Endothelial cell (in vitro differentiated cells): ENCODE measurements around the gene PRKG1. TPM values are rescaled to one million over a fixed set of nuclear protein-coding genes. Genes with fewer than 3 reads are reported as not detected.
"Not testable (repeated sequence)": the region's sequence is repeated elsewhere in the genome, so short reads cannot be mapped to it uniquely, and the experiment has no call there.

Experiments
- DNase-seq: peaks from one replicate; pipeline ENCODE4 v3.0.0; 2021; ENCODE audit warnings: low spot score
- H3K27ac Mint-ChIP-seq: one replicate; pipeline ENCODE4 v1.8.0; 2021; ENCODE audit warnings: mixed read lengths, inconsistent platforms; ENCODE audit not compliant: unreplicated experiment
- H3K27me3 Mint-ChIP-seq: one replicate; pipeline ENCODE4 v1.8.0; 2021; ENCODE audit warnings: mild to moderate bottlenecking, moderate library complexity, mixed read lengths, inconsistent platforms; ENCODE audit not compliant: unreplicated experiment
- H3K36me3 Mint-ChIP-seq: one replicate; pipeline ENCODE4 v1.8.0; 2021; ENCODE audit warnings: mild to moderate bottlenecking, low read depth, mixed read lengths, inconsistent platforms; ENCODE audit not compliant: unreplicated experiment
- H3K4me1 Mint-ChIP-seq: one replicate; pipeline ENCODE4 v1.8.0; 2021; ENCODE audit warnings: mild to moderate bottlenecking, mixed read lengths, inconsistent platforms; ENCODE audit not compliant: unreplicated experiment
- H3K4me3 Mint-ChIP-seq: one replicate; pipeline ENCODE4 v1.8.0; 2021; ENCODE audit warnings: mild to moderate bottlenecking, mixed read lengths, inconsistent platforms; ENCODE audit not compliant: unreplicated experiment
- H3K9me3 Mint-ChIP-seq: one replicate; pipeline ENCODE4 v1.8.0; 2021; ENCODE audit warnings: mixed read lengths, inconsistent platforms; ENCODE audit not compliant: unreplicated experiment
- total RNA-seq: library from RNA; stranded (reverse); fragmentation: NEBNext Ultra II Directional; extraction: Animal tissue kit (Norgen Biotek cat#: 25700); gene quantifications from one replicate; pipeline ENCODE4 v1.2.1, GENCODE V29; 2021; ENCODE audit not compliant: unreplicated experiment
- TF ChIP-seq, protein P1 (sequence below): fragments of 200-600 bp; sonication (generic); IDR thresholded peaks from one replicate; pipeline ENCODE4 v1.5.0; 2021; ENCODE audit warnings: antibody characterized with exemption; ENCODE audit not compliant: unreplicated experiment

PRKG1 gene
- total RNA-seq, 1 donor from 2014 or later = 10.7 TPM

GRCh38 chr10:51255381-51255780 is 181.1 kb downstream of the PRKG1 start:
- peaks cover 19% of the 10 kb centered on the region for H3K4me1 Mint-ChIP-seq
- no peak overlapping the region for H3K27ac Mint-ChIP-seq
- no peak overlapping the region for H3K4me3 Mint-ChIP-seq
- TF ChIP-seq, protein P1, sequence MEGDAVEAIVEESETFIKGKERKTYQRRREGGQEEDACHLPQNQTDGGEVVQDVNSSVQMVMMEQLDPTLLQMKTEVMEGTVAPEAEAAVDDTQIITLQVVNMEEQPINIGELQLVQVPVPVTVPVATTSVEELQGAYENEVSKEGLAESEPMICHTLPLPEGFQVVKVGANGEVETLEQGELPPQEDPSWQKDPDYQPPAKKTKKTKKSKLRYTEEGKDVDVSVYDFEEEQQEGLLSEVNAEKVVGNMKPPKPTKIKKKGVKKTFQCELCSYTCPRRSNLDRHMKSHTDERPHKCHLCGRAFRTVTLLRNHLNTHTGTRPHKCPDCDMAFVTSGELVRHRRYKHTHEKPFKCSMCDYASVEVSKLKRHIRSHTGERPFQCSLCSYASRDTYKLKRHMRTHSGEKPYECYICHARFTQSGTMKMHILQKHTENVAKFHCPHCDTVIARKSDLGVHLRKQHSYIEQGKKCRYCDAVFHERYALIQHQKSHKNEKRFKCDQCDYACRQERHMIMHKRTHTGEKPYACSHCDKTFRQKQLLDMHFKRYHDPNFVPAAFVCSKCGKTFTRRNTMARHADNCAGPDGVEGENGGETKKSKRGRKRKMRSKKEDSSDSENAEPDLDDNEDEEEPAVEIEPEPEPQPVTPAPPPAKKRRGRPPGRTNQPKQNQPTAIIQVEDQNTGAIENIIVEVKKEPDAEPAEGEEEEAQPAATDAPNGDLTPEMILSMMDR = no peak
- no peaks in the 10 kb centered on the region for H3K9me3 Mint-ChIP-seq
- H3K27me3 Mint-ChIP-seq = peaks cover 1% of the 10 kb centered on the region
- DNase-seq = no peak
- H3K36me3 Mint-ChIP-seq = no peaks in the 10 kb centered on the region

GRCh38 chr10:51257511-51258248 is 183.4 kb downstream of the PRKG1 start:
- peaks cover 1% of the 10 kb centered on the region for H3K27me3 Mint-ChIP-seq
- TF ChIP-seq, protein P1 = no peak
- no peaks in the 10 kb centered on the region for H3K36me3 Mint-ChIP-seq
- peaks cover 17% of the 10 kb centered on the region for H3K4me1 Mint-ChIP-seq
- H3K27ac Mint-ChIP-seq = no peak overlapping the region
- H3K9me3 Mint-ChIP-seq = no peaks in the 10 kb centered on the region
- DNase-seq = no peak
- no peak overlapping the region for H3K4me3 Mint-ChIP-seq

DNA sequence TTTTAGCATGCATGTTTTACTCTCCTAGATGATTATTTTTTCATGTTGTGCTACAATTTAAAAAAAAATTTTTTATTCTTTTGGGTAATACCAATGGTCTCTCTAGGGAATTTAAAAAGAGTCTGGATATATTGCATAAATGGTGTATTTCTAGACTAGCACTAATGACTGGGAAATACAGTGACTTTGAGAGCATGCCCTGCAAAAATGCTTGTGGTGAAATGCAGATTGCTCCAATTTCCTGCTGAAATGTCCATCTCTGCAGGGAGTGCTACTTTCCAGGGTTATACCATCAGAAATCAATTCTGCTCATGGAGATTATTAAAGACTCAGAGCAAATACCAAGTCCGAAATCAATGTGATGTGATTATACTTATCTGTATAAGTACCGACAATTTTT is 186.1 kb downstream of the PRKG1 start:
- no peak for DNase-seq
- no peaks in the 10 kb centered on the region for H3K36me3 Mint-ChIP-seq

DNA sequence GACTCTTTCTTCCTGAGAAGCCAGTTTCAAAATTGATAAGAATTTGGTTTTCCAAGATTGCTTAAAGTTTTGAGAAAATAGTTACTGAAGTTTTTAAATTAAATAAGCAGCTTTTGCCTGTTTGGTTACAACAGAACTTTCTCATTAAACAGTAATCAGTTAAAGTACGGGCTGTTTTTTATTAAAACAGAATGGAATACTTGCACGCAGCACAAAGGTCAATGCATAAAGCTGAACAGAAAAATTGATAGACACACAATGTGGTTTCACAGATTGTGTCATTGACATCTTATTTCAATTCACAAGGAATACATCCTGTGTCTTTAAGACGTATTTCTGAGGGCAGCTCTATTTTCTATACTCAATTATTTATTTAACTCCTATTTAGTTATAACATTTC is 192.2 kb downstream of the PRKG1 start:
- Mint-ChIP-seq H3K4me3 (no peak overlapping the region), H3K9me3 (no peaks in the 10 kb centered on the region), H3K4me1 (peaks cover 10% of the 10 kb centered on the region), H3K36me3 (no peaks in the 10 kb centered on the region), H3K27ac (no peak overlapping the region), H3K27me3 (peaks cover 3% of the 10 kb centered on the region)
- TF ChIP-seq, protein P1 = no peak
- DNase-seq = no peak

More for the DNA sequence above, 186.1 kb downstream of the PRKG1 start:
- Mint-ChIP-seq H3K4me1 (peaks cover 15% of the 10 kb centered on the region), H3K9me3 (no peaks in the 10 kb centered on the region), H3K27me3 (peaks cover 1% of the 10 kb centered on the region), H3K27ac (no peak overlapping the region), H3K4me3 (no peak overlapping the region)
- TF ChIP-seq, protein P1 = no peak

GRCh38 chr10:51267980-51268570 is 193.8 kb downstream of the PRKG1 start:
- H3K27ac Mint-ChIP-seq, DNase-seq, H3K27me3 Mint-ChIP-seq, H3K4me3 Mint-ChIP-seq, H3K36me3 Mint-ChIP-seq, H3K4me1 Mint-ChIP-seq, H3K9me3 Mint-ChIP-seq: not testable (repeated sequence)
